NCI-H128 (cell line): Measurements from ENCODE around the gene DNER.
"Not testable (repeated sequence)": the region's sequence is repeated elsewhere in the genome, so short reads cannot be mapped to it uniquely, and the experiment has no call there.

Source experiments
- DNase-seq: peaks from one replicate; lab custom pipeline; 2025; ENCODE audit not compliant: unreplicated experiment; lab: John Stamatoyannopoulos, UW

The DNER gene, protein sequence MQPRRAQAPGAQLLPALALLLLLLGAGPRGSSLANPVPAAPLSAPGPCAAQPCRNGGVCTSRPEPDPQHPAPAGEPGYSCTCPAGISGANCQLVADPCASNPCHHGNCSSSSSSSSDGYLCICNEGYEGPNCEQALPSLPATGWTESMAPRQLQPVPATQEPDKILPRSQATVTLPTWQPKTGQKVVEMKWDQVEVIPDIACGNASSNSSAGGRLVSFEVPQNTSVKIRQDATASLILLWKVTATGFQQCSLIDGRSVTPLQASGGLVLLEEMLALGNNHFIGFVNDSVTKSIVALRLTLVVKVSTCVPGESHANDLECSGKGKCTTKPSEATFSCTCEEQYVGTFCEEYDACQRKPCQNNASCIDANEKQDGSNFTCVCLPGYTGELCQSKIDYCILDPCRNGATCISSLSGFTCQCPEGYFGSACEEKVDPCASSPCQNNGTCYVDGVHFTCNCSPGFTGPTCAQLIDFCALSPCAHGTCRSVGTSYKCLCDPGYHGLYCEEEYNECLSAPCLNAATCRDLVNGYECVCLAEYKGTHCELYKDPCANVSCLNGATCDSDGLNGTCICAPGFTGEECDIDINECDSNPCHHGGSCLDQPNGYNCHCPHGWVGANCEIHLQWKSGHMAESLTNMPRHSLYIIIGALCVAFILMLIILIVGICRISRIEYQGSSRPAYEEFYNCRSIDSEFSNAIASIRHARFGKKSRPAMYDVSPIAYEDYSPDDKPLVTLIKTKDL

DNA sequence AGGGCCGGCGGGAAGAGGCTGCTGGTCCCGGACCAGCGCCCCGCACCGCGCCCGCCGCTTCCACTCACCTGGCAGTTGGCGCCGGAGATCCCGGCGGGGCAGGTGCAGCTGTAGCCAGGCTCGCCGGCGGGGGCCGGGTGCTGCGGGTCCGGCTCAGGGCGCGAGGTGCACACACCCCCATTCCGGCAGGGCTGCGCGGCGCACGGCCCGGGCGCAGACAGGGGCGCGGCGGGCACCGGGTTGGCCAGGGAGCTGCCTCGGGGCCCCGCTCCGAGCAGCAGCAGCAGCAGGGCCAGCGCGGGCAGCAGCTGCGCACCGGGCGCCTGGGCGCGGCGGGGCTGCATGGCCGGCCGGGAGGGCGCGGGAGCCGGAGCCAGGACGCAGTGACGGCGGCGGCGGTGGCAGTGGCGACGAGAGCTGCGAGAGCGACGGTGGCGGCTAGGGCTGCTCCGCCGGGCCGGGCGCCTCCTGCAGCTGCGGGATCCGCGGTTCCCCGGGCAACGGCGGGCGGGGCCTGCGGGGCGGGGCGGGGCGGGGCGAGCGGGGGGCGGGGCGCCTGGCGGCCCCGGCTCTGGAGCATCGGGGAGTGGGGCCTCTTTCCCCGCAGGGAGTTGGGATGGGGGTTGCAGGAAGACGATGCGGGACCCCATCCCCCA is at the start of gene DNER:
DNER (minus strand) TSS at position 476 of the 656 bp plus-strand sequence; CDS start at position 344, 132 bp downstream.
- DNase-seq: no peak

GRCh38 chr2:229761663-229762062 is 47.3 kb upstream of the DNER start:
- DNase-seq: no peak

GRCh38 chr2:229757462-229757861 is 43.1 kb upstream of the DNER start:
- DNase-seq: not testable (repeated sequence)

- no peak for DNase-seq
Measured at GRCh38 chr2:229752970-229753729, 38.8 kb upstream of the DNER start.

DNA sequence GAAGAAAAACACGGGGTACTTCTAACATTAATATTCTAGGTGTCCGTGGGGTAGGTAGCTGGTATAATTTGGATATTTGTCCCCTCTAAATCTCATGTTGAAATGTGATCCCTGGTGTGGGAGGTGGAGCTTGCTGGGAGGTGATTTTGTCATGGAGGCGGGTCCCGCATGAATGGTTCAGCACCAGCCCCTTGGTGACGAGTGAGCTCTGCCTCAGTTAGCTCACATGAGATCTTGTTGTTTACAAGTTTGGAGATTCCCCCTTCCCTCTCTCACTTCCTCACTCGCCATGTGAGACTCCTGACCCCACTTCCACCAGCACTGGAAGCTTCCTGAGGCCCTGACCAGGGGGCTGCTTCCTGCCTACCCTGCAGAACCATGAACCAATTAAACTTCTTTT is 35.4 kb upstream of the DNER start:
- no peak for DNase-seq

DNA sequence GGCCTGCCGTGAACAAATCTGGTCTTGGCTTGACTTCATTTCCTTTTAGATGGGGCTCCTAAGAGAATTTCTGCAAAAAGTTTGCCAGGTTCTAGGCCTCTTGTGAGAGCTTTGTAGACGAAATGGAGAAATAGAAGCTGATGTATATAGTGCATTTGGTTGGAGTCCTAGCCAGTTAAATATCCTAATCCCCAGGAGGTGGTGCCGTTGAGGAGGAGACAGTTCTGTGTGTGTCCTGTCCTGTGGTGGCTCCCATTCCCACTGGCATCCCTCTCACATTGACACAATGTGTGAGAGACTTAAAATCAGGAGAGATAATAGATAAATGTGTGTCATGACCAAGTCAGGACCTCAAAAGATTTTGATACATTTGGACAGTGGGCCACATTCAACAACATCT is 34.6 kb upstream of the DNER start:
- DNase-seq: no peak

- not testable (repeated sequence) for DNase-seq
Measured at GRCh38 chr2:229742691-229743090, 28.3 kb upstream of the DNER start.

GRCh38 chr2:229740279-229740678 is 25.9 kb upstream of the DNER start:
- DNase-seq: no peak

- no peak for DNase-seq
Measured at GRCh38 chr2:229738024-229738625, 23.8 kb upstream of the DNER start.

DNA sequence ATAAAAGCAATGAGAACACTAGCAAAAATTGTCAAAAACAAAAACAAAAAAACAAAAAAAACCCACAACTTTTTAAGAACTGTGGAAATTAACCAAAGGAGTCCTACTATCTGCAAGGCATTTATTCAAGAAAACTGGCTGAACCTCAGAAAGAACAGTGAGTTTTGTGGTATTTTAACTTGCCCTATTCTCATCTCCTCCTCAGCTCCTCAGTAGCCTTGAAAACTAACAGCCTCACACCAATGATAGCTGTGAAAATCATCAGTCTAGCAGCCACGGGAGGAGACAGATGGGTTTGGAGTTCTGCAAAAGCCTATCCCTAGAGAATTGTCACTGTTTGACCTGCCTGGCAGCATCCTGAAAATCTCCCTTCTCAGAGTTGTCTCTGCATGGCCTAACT is 20.1 kb upstream of the DNER start:
- no peak for DNase-seq

DNA sequence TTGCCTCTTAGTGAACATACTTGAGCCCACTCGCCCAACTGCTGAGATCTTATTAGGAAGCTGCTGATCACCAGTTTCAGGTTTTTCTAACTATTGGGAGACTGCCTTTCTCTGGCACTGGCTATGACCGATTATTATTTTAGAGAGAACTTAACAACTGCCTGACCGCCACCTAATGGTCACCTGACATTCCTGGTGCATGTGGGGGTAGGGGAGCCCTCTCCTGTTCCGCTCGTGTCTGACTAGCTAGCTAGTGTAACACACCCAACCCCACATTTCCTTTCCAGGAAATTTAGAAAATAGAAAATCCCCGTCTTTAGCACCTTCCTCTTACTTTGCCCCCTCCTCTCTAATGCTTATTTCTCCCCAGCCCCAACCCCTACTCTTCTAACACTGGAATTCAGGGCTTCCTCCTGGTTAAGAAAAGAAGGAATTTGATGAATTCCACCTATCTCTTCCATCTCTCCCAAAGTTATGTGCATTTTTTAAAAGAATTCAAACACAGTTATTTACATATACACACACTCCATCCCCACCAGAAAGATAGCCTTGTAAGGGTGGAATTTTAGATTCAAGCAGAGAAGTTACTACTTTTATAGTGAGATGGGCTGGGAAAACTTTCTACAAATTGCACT is 19.4 kb upstream of the DNER start:
- DNase-seq: no peak

- no peak for DNase-seq
Measured at GRCh38 chr2:229732897-229733296, 18.5 kb upstream of the DNER start.

- DNase-seq: no peak
Measured at GRCh38 chr2:229731916-229732315, 17.6 kb upstream of the DNER start.

DNA sequence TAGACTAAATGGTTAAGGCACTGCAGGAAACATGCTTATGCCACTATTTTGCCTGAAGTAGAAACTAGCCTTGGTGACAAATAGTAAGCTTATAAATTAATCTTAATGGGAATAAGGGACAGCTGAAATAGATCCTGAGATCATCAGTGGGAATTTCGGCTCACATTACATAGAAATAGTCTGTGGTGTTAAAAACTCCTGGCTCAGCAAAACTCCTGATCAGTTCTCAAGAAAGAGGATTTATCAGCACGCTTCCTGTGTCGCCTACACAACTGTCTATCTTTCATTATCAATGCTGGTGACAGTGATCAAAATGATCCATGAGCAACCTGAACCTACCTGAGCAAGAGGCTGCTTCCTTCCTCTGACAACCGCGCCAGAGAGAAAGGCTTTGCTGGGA is 17.0 kb upstream of the DNER start:
- no peak for DNase-seq

- DNase-seq: no peak
Measured at GRCh38 chr2:229728370-229728769, 14.0 kb upstream of the DNER start.

- DNase-seq: no peak
Measured at GRCh38 chr2:229726643-229727042, 12.3 kb upstream of the DNER start.

- DNase-seq: no peak
Measured at GRCh38 chr2:229725716-229726574, 11.6 kb upstream of the DNER start.

GRCh38 chr2:229723192-229723591 is 8.8 kb upstream of the DNER start:
- DNase-seq: not testable (repeated sequence)

- no peak for DNase-seq
Measured at GRCh38 chr2:229719926-229720647, 5.7 kb upstream of the DNER start.
